ENCODE measurements around the gene PKD2.
A peak's percentile ranks its signal among the peaks of the same experiment; 100 is the strongest.

PKD2 gene

DNA sequence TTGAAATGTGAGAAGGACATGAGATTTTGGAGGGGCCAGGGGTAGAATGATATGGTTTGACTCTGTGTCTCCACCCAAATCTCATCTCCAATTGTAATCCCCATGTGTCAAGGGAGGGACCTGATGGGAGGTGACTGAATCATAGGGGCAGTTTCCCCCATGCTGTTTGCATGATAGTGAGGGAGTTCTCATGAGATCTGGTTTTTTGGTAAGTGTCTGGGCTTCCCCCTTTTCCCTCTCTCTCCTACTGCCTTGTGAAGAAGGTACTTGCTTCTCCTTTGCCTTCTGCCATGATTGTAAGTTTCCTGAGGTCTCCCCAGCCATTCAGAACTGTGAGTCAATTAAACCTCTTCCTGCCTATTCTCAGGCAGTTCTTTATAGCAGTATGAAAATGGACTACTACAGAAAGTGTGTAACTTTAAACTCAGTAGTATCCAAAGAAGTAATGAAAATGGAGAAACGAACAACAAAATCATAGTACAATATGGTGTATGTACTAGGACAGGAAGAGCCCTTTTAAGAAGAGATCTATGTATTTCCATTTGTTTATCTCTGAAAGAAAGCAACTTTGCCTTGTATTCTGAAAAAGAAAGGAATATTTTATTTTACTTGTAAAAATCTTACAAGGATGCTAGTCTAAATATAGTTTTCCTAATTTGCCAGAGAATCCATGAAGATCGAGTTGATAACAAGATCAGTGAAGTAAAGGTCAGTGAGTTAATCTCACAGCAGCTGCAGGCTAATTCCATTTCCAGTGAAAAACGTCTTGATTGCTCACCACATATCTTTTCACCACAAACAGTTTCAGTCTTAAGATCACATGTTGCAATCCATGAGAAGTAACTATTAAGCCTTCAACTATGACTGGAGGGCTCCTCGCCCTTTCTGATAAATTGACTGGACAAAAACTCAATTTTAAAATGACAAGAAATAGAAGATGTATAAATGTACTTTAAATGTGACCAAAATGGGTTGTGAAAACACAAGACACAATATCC lies 20.5 kb downstream of the PKD2 start:
- no peak for DNase-seq (ENCODE audit: low read depth in 2 of 2)

DNA sequence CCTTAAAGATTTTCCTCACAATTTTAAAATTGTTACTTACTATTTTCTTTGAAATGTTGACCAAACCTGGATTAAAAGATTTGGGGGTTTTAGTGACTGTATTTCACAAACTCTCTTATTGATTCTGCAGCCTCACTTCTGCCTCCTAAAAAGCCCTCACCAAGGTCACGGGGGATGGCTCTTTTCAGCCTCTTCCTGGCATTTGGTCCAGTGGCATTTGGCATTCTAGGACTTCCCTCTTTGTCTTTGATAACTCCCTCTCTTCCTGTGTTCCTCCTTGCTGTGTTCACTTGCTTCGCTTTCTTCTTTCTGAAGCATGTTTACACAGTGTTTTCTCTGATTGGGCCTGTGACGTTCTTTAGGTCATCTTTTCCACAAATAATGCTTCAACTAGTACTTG lies 21.5 kb downstream of the PKD2 start:
- DNase-seq (ENCODE audit: low read depth in 2 of 2), result no peak

DNA sequence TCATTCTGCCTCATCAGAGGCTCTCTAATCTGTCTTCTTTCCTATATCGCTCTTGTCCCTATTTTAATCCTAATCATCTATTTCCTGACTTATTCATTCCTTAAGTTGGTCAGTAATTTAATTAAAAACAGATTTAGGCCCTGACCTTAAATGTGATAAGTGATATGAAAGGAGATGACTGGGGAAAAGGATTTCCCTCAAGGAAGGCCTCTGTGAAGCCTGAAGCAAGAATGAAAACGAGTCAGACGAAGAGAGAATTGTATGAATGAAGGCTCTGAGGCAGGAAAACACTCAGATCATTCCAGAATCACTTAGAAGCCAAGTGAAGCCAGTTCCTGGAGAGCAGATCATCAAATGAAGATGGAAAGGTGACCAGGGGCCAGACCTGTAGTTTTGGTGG lies 22.1 kb downstream of the PKD2 start:
- DNase-seq (ENCODE audit: low read depth in 2 of 2), result no peak

DNA sequence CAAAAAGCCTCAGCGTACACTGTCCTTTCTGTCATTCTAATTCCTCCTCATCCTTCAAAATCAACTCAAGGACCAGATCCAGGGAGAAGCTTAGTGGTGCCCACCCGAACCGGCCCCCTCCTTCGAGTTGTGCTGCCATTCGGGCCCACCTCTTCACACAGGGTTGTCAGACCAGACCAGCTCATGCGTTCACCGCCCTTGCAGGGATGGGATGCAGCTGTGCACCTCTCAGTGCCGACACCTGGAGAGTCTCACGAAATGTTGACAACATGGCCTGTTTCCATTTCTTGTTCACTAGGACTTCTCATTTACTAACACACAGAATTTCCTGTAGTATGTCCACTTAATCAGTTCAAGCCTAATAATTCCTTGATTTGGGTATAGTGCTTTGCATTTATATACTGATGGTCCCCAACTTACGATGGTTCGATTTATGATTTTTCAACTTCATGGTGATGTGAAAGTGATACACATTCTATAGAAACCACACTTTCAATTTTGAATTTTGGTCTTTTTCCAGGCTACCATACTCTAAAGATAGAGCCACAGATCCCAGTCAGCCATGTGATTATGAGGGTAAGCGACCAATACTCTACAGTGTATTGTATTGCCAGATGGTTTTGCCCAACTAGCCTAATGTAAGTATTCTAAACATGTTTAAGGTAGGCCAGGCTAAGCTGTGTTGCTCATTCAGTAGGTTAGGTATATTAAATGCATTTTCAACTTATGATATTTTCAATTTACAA lies 23.3 kb downstream of the PKD2 start:
- no peak for DNase-seq (ENCODE audit: low read depth in 2 of 2)

DNA sequence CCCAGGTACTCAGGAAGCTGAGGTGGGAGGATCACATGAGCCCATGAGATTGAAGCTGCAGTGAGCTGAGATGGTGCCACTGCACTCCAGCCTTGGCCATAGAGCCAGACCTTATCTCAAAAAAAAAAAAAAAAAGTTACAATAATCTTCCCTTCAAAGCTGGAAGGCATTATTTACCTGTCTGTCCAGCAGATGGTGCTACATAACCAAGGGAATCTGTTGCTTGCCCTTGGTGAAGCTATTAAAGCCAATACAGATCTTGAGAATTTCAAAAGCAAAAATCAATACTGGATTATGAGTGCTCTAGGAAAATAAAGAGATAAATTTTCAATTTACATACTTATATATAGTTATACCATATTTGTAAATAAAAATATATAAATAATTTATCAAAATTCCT lies 25.9 kb downstream of the PKD2 start:
- peak in 1 of 2 donors; percentile 28 for DNase-seq (ENCODE audit: low read depth in 2 of 2)

DNA sequence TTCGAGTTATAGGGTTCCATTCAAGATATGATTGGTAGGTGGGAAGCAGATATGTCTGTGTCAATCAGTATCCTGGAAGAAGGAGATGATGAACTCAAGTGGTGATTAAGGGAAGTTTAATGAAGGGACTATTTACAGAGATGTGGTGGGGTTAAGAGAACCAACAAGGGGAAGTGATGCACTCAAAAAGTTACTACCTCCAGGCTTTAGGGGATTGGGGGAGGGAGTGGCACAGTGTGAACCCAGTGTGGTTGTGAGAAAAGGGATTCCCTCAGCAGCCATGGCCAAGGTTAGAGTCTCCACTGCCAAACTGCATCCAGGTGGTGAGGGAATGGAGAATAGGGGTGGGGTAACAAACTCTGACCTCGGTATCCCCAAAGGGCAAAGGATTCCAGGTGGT lies 27.9 kb downstream of the PKD2 start:
- DNase-seq (ENCODE audit: low read depth in 2 of 2), result no peak

DNA sequence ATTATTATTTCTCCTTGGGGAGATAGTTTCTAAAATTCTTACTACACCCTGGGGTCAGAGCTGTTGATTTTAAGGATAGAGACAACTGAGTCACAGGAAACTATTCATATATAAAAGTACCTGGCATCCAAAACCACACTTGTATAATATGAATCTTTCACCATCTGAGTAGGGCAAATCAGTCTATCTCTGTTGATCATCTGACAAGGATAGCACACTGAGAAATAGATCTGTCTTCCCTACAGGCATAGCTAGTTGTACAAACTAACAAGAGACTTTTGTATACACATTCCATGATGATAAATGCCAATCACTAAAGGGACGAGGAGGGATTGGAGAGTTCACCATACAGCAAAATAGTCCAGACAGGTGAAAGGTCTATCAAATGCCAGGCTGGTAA lies 30.0 kb downstream of the PKD2 start:
- no peak for DNase-seq (ENCODE audit: low read depth in 2 of 2)

DNA sequence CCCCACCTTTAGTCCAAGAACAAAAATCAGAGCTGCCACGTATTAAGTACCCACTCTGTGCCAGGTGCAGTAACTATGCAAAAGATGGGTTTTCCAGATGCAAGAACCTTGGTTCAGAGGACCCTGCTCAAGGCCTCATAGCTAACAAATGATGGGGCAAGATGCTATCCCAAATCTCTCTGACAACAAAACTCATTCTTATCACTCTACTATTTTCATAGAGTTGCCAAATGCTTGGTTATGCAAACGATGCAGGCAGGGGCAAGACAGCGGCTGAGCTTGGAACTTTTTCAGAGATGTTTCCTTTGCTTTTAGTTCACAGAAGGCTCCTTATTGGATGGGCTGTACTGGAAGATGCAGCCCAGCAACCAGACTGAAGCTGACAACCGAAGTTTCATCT lies 30.5 kb downstream of the PKD2 start:
- no peak for DNase-seq (ENCODE audit: low read depth in 2 of 2)

DNA sequence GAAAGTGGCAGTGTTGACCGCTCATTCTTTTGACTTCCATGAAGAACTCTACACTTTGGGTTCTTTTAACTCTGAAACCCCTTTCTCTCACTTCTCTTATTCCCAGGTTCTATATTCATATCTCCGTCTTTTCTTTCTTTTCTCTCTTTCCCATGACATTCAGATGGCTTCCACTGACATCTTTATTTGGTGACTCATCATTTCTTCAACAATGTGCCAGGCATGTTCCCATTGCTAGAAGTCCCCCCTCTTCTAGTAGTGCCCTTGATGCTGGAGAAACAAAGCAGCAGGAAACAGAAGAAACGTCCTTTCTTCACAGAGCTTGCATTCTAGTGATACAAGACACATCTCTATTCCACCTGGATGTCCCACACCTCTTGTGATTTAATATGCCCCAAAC lies 33.3 kb downstream of the PKD2 start:
- DNase-seq (ENCODE audit: low read depth in 2 of 2), result no peak

DNA sequence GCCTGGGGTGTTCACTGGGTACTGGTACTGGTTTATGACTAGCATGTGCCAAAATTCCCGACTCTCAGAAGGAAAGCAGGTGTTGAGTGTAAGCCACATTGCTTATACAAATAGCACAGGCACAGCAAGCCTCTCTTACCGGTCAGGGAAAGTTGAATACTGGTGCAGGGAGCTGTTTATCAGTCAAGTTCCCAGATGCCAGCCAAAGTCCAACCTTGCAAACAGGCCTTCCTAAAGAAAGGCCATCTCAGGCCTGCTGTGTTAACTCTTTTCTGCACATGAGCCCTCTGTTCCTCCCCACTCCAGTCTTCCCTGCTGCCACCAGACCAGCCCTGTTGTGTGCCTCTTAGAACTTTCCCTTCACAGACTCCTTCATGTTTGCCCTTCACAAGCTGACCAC lies 34.2 kb downstream of the PKD2 start:
- DNase-seq (ENCODE audit: low read depth in 2 of 2), result no peak

DNA sequence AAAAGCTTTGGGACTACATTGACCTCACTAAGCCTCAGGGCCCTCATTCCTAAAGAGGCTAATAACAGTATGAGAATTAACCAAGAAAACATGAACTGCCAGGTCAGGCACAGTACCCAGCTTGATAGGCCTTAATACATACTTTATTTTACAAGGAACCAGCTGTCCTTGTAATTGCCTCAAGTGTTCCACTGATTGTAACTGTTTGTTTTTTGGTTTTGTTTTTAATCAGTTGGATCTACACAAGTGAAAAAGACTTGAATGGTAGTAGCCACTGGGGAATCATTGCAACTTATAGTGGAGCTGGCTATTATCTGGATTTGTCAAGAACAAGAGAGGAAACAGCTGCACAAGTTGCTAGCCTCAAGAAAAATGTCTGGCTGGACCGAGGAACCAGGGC lies 35.6 kb downstream of the PKD2 start:
- no peak for DNase-seq (ENCODE audit: low read depth in 2 of 2)

DNA sequence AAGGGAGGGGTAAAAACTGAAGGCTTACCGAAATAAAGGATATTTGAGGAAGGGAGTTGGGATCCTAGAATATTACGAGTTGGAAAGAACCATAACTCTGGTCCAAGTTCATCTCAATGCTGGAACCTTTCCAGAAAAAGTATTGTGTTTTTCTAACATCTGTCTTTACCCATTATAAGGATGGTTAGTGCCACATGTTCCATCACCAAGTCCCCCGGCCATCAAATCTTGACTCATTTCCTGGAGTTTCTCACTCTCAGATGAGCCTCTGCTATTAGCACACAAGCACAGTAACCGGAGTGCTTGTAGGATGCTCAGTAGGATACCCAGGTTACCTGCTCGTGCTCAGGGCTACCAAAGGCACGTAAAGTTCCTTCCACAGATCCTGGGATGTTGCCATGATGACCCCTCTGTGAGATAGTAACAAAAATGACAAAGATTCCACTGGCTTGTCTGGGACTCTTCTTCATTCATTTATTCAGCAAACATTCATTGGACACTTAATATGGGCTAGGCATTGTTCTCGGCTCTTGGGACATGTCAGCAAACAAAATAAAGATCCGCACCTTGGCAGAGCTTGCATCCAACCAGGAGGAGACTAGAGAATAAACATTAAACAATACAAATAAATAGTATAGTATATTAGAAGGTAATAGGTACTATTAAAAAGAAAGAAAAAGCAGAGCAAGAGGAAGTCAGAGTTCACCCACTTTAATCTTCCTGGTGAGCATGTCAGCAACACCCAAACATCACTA lies 36.3 kb downstream of the PKD2 start:
- no peak for DNase-seq (ENCODE audit: low read depth in 2 of 2)

DNA sequence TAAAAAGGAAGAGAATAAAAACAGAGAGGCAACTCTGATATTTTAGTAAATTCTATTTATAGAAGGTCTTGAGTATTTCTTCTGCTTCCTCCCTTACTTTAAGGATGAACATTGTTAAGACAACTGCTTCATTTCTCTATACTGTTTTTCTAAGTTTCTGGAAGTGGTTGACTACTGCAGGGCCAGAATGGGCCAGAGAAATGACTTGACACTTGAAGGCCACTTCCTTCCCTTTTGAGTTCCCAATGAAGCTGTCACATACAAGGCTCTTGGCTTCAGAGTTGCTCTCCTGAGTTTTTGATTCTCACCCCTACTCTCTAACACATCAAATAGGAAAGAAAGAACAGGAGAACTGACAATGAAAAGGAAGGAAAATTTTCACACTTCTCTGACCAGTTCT lies 37.6 kb downstream of the PKD2 start:
- DNase-seq (ENCODE audit: low read depth in 2 of 2), result no peak

DNA sequence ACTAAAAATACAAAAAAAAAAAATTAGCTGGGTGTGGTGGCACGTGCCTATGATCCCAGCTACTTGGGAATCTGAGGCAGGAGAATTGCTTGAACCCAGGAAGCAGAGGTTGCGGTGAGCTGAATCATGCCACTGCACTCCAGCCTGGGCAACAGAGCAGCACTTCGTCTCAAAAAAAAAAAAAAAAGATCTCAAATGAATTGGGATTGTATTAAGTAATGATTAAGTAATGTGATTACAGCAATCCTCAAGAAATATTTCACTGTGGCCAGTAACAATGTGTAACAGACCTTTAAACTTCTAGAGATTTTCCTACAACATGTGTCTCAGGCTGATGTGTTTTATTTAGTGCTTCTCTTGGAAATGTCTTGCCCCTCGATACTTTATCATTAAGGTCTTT lies 46.8 kb downstream of the PKD2 start:
- no peak for DNase-seq (ENCODE audit: low read depth in 2 of 2)

DNA sequence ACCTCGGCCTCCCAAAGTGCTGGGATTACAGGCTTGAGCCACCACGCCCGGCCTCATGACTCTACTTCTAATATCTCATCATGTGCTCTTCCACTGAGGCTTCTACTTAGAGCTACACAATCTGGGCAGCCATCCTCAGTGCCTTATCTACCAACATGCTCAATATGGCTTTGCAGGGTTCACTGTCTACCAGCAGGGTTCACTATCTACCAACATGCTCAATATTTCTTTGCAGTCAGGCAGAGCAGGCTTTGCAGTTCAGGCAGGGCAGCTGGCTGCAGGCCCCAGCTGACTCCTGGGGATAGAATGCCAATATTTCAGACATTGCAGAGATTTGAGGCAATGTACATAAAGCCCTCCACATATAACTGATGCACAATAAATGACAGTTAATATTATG lies 47.5 kb downstream of the PKD2 start:
- DNase-seq (ENCODE audit: low read depth in 2 of 2), result no peak

DNA sequence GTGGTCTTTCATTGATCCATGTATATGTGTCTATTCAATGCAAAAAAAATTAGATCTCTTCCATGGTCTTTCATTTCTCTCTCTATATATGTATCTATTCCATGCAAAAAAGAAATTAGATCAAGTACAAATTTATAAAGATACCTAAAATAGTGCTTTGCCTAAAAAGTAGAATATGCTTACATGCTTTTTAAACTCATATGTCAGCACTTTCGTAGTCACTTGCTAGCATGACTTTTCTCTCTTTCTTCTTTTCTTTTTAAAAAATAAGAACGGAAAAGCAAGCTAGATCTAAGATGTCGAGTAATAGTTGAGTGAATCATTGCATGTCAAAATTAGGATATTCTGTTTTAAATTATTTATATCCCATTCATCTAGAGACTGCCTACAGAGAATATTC lies 50.9 kb downstream of the PKD2 start:
- DNase-seq (ENCODE audit: low read depth in 2 of 2), result no peak

DNA sequence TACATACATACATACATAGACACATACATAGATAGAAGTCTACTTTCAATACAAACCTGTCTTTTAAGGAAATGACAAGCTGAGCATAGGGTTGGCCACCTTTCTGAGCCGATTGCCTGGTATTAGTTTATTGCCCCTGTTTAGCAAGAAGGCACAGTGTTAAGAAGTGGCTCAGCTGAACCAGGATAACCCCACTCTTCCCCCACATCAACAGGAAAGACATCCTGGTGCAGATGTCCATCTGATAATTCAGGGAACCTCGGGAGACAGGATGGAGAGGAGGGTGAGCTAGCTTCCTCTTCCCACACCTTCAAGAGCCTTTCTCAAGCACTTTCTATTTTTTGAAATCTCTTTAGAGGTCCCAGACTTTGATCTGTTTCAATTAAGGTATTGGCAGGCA lies 52.3 kb downstream of the PKD2 start:
- no peak for DNase-seq (ENCODE audit: low read depth in 2 of 2)

DNA sequence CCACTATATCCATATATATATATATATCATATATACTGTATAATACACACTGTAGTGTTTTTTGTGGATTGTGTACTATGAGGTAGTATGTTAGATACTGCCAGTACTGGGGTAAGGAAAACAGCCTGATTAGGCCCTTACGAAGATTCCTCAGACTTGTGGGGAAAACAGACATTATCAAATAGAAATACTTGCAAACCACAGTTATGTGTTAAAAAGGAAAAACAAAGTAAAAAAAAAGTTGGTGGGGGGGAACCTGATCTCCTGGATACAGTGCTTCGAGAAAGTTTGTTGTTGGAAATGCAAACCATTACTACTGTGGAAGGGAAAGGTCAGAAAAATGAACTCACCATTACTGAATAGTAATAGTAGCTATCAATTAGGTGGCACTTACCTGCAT lies 53.0 kb downstream of the PKD2 start:
- no peak for DNase-seq (ENCODE audit: low read depth in 2 of 2)

DNA sequence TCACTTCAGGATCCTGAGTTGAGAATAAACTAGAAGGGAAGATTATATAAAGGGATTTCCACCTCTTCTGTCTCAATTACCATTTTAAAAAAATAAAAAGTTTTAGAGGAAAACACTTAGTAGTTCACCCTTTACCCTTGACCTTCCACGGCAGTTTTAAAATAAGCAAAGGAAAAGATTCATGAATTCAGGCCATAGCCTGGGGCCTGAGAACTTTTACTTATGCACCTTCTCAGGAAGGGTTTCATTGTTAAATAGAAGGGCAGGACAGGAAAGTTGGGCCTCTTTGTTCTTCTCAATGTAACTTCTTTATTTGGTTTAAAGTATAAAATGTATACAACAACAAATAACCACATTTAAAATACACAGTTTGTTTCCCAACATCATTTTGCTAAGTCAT lies 54.9 kb downstream of the PKD2 start:
- no peak for DNase-seq (ENCODE audit: low read depth in 2 of 2)

DNA sequence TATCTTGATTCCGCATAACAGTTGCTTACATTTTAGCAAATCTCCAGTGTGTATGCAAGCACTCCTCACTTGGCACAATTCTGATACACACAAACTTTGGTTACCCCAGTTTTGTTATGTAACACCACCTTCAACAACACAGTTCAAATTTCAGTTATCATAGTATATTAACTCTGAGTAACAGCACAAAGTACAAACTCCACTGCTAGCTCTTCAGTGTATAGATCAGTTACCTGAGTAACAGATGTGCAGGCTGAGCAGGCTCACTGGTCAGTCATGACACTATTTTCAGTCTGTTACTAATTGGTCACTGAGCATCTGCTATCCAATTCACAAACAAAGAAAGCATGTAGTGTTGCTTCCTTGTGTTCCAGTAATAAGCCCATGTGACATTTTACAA lies 55.4 kb downstream of the PKD2 start:
- DNase-seq (ENCODE audit: low read depth in 2 of 2), result no peak

DNA sequence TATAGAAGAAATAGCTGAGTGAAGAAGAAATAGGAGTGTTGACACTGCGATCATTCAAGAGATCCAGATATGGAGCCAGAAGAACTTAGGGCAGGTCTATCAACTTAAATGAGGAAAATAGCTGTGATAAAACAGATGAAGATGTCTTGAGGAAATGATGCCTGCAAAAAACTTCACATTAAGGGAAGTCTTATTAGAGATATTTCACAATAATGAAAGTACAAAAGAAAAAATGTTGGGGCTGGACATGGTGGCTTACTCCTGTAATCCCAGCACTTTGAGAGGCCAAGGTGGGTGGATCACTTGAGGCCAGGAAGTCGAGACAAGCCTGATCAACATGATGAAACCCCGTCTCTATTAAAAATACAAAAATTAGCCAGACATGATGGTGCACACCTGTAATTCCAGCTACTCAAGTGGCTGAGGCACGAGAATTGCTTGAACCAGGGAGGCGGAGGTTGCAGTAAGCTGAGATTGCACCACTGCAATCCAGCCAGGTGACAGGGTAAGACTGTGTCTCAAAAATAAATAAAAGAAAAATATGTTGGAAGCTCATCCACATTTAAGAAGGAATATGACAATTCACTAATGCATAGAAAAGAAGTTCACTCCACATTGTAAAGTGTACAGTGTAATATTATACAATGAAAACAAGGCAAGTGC lies 56.3 kb downstream of the PKD2 start:
- DNase-seq (ENCODE audit: low read depth in 2 of 2), result no peak

DNA sequence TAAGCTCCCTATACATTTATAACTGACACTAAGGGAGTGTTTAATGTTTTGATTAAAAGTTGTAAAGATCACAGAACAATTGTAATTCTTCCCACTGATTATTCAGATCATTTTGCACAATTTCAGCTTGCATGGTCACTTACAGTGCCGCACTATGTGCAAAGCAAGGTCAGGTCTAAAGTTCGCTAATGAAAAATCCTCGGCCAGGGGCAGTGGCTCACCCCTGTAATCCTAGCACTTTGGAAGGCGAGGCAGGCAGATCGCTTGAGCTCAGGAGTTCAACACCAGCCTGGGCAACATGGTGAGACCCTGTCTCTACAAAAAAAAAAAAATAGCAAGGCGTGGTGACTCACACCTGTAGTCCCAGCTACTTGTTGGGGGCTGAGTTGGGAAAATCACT lies 57.0 kb downstream of the PKD2 start:
- DNase-seq (ENCODE audit: low read depth in 2 of 2), result no peak
